HepG2 (cell line): ENCODE measurements around the gene C22orf15. TPM values are rescaled to one million over a fixed set of nuclear protein-coding genes. Genes with fewer than 3 reads are reported as not detected.

ENCODE experiments used
- EHMT2 ChIP-seq: fragments of 200-600 bp; sonication (generic); IDR thresholded peaks from 2 replicates; pipeline ENCODE4 v1.7.0; 2017; ENCODE audit warnings: antibody characterized with exemption, low read depth, low read length, borderline replicate concordance
- FOXJ3 ChIP-seq: sonication (generic); formaldehyde crosslinking; IDR thresholded peaks from 2 replicates; pipeline ENCODE4 v1.4.0; 2020; ENCODE audit warnings: missing genetic modification reagents, mild to moderate bottlenecking, borderline replicate concordance
- HNRNPL ChIP-seq: fragments of 200-400 bp; formaldehyde crosslinking; IDR thresholded peaks from 2 replicates; pipeline ENCODE4 v1.6.1; 2017; ENCODE audit warnings: mild to moderate bottlenecking, low read depth, low read length
- KDM3A ChIP-seq: IDR thresholded peaks from 2 replicates; pipeline ENCODE4 v1.6.1; 2018; ENCODE audit warnings: low read depth, missing compliant biosample characterization
- KLF12 ChIP-seq: sonication (generic); formaldehyde crosslinking; IDR thresholded peaks from 2 replicates; pipeline ENCODE4 v1.4.0; 2020; ENCODE audit warnings: missing genetic modification reagents, borderline replicate concordance
- ZC3H13 ChIP-seq: sonication (generic); formaldehyde crosslinking; IDR thresholded peaks from 2 replicates; pipeline ENCODE4 v1.8.1; 2023; ENCODE audit warnings: mild to moderate bottlenecking, missing genetic modification reagents, moderate library complexity
- ZNF234 ChIP-seq: sonication (generic); formaldehyde crosslinking; conservative IDR thresholded peaks from 2 replicates; pipeline ENCODE4 v1.5.1; 2020; ENCODE audit warnings: mild to moderate bottlenecking, missing genetic modification reagents
- ZNF605 ChIP-seq: sonication (generic); formaldehyde crosslinking; IDR thresholded peaks from 2 replicates; pipeline ENCODE4 v1.8.0; 2022; ENCODE audit warnings: mild to moderate bottlenecking, missing genetic modification reagents
- ZNF670 ChIP-seq: sonication (generic); formaldehyde crosslinking; IDR thresholded peaks from 2 replicates; pipeline ENCODE4 v1.8.0; 2022; ENCODE audit warnings: mild to moderate bottlenecking, missing genetic modification reagents, borderline replicate concordance
- ZNF724P ChIP-seq: sonication (generic); formaldehyde crosslinking; IDR thresholded peaks from 2 replicates; pipeline ENCODE4 v1.8.0; 2022; ENCODE audit warnings: missing genetic modification reagents, borderline replicate concordance
- ZSCAN21 ChIP-seq: sonication (generic); formaldehyde crosslinking; IDR thresholded peaks from 2 replicates; pipeline ENCODE4 v1.8.0; 2022; ENCODE audit warnings: mild to moderate bottlenecking, missing genetic modification reagents, moderate library complexity, borderline replicate concordance
- polyA plus RNA-seq, 8 experiments: library from polyadenylated mRNA; depleted of rRNA in 3 of 8; stranded (reverse) in 7 of 8; unstranded in 1 of 8; fragments of >200 nt; fragmentation: Illumina TruSeq in 4 of 8; extraction: Trizol in 4 of 8; gene quantifications; 2 replicates each; pipeline versions ENCODE4 v1.2.1 to v1.2.3, GENCODE V29; 2011 to 2016; ENCODE audit warnings: low read depth in 4 of 8, missing spikeins in 1 of 8, mixed read lengths in 1 of 8; ENCODE audit not compliant: insufficient read depth in 1 of 8
- total RNA-seq, 5 experiments: library from RNA; depleted of rRNA; stranded (reverse); fragments of >200 nt; fragmentation: Illumina TruSeq; extraction: Trizol; gene quantifications; 2 replicates each; pipeline ENCODE4 v1.2.3, GENCODE V29; 2016; ENCODE audit warnings: low read depth in 1 of 5
- TF ChIP-seq, protein P1 (sequence below): sonication (generic); formaldehyde crosslinking; IDR thresholded peaks from 2 replicates; pipeline ENCODE4 v1.4.0; 2020; ENCODE audit warnings: low read depth, missing genetic modification reagents
- TF ChIP-seq, protein P2 (sequence below): IDR thresholded peaks from 2 replicates; pipeline ENCODE4 v1.6.1; 2016; ENCODE audit warnings: low read depth
- TF ChIP-seq, protein P3 (sequence below): sonication (generic); formaldehyde crosslinking; IDR thresholded peaks from 2 replicates; pipeline ENCODE4 v1.5.0; 2020; ENCODE audit warnings: missing genetic modification reagents
- TF ChIP-seq, protein P4 (sequence below), 2 experiments: sonication (generic) in 1 of 2; formaldehyde crosslinking in 1 of 2; IDR thresholded peaks; 2 replicates each; pipeline versions ENCODE4 v1.4.0 to v1.6.1; 2018 to 2020; ENCODE audit warnings: missing genetic modification reagents in 2 of 2, borderline replicate concordance in 1 of 2, low read depth in 1 of 2, mild to moderate bottlenecking in 1 of 2, missing biosample characterization in 1 of 2
- TF ChIP-seq, protein P5 (sequence below): sonication (generic); formaldehyde crosslinking; IDR thresholded peaks from 2 replicates; pipeline ENCODE4 v1.4.0; 2020; ENCODE audit warnings: mild to moderate bottlenecking, missing genetic modification reagents

The C22orf15 gene
- total and polyA plus RNA-seq, 2 of the 13 experiments (the other 11 are each of a cell fraction or from before 2014, with no cell fraction given), result not detected

DNA sequence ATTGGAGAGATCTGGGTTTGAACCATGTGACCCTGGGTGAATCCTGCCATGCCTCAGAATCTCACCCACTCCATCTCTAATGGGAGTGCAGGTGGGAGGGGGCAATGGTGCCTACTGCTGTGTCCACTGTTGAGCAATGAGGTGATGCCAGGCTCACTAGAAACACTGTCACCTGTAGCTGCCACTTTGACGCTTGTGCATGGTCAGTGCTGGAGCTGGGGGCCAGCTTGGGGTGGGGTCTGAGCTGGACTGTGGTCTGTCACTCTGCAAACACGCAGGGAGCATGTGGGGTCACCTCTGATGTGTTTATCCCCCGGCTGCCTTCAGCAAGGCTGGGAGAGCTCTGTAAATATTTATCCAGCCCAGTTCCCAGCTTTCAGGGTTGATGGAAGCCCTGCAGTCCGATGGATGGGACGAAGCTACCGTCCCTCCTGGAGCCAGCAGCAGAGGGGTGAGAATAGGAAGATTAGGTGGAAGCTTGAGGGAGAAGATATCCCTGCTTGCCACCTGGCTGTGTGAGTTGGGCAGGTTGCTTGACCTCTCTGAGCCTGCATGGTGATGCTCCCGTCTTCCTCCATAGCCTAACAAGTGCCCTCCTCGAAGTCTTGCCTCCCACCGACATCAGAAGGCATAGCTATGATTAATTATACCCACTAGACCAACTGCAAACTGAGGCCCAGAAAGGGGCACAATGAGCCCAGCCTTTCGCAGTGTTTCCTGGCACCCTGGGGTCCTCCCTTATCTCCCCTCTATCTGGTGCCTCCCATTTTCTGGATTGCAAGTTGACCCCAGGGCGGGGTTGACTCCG lies 11.5 kb downstream of the C22orf15 start (continued):
- TF ChIP-seq, protein P1, sequence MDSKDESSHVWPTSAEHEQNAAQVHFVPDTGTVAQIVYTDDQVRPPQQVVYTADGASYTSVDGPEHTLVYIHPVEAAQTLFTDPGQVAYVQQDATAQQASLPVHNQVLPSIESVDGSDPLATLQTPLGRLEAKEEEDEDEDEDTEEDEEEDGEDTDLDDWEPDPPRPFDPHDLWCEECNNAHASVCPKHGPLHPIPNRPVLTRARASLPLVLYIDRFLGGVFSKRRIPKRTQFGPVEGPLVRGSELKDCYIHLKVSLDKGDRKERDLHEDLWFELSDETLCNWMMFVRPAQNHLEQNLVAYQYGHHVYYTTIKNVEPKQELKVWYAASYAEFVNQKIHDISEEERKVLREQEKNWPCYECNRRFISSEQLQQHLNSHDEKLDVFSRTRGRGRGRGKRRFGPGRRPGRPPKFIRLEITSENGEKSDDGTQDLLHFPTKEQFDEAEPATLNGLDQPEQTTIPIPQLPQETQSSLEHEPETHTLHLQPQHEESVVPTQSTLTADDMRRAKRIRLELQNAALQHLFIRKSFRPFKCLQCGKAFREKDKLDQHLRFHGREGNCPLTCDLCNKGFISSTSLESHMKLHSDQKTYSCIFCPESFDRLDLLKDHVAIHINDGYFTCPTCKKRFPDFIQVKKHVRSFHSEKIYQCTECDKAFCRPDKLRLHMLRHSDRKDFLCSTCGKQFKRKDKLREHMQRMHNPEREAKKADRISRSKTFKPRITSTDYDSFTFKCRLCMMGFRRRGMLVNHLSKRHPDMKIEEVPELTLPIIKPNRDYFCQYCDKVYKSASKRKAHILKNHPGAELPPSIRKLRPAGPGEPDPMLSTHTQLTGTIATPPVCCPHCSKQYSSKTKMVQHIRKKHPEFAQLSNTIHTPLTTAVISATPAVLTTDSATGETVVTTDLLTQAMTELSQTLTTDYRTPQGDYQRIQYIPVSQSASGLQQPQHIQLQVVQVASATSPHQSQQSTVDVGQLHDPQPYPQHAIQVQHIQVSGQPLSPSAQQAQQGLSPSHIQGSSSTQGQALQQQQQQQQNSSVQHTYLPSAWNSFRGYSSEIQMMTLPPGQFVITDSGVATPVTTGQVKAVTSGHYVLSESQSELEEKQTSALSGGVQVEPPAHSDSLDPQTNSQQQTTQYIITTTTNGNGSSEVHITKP, result peak; percentile 15
- TF ChIP-seq ZNF724P (CRISPR knock-in tag), result peak; percentile 80
- TF ChIP-seq ZSCAN21, result peak; percentile 89; the same call in 1 of the 2 replicates
- TF ChIP-seq, protein P2, sequence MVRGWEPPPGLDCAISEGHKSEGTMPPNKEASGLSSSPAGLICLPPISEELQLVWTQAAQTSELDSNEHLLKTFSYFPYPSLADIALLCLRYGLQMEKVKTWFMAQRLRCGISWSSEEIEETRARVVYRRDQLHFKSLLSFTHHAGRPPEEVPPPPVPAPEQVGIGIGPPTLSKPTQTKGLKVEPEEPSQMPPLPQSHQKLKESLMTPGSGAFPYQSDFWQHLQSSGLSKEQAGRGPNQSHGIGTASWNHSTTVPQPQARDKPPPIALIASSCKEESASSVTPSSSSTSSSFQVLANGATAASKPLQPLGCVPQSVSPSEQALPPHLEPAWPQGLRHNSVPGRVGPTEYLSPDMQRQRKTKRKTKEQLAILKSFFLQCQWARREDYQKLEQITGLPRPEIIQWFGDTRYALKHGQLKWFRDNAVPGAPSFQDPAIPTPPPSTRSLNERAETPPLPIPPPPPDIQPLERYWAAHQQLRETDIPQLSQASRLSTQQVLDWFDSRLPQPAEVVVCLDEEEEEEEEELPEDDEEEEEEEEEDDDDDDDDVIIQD (CRISPR knock-in tag), result peak; percentile 59; the same call in 1 of the 2 replicates
- TF ChIP-seq, protein P3, sequence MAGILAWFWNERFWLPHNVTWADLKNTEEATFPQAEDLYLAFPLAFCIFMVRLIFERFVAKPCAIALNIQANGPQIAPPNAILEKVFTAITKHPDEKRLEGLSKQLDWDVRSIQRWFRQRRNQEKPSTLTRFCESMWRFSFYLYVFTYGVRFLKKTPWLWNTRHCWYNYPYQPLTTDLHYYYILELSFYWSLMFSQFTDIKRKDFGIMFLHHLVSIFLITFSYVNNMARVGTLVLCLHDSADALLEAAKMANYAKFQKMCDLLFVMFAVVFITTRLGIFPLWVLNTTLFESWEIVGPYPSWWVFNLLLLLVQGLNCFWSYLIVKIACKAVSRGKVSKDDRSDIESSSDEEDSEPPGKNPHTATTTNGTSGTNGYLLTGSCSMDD, result no peak
- peak; percentile 87 for TF ChIP-seq KDM3A
- TF ChIP-seq EHMT2, result no peak
- peak; percentile 72; the same call in 1 of the 2 replicates for TF ChIP-seq ZC3H13 (CRISPR knock-in tag)
- 0 out of 2 replicates have a peak, but pooled peaks have one; percentile 71 for TF ChIP-seq KLF12 (CRISPR knock-in tag)
- TF ChIP-seq HNRNPL, result peak; percentile 88
- TF ChIP-seq, protein P4, sequence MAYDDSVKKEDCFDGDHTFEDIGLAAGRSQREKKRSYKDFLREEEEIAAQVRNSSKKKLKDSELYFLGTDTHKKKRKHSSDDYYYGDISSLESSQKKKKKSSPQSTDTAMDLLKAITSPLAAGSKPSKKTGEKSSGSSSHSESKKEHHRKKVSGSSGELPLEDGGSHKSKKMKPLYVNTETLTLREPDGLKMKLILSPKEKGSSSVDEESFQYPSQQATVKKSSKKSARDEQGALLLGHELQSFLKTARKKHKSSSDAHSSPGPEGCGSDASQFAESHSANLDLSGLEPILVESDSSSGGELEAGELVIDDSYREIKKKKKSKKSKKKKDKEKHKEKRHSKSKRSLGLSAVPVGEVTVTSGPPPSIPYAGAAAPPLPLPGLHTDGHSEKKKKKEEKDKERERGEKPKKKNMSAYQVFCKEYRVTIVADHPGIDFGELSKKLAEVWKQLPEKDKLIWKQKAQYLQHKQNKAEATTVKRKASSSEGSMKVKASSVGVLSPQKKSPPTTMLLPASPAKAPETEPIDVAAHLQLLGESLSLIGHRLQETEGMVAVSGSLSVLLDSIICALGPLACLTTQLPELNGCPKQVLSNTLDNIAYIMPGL (CRISPR knock-in tag; IDR thresholded peaks at IDR 0.05; ENCODE audit: borderline replicate concordance in 1 of 2, low read depth in 1 of 2), result peak; percentile 32 to 81; a peak in 2 of 4 replicates
- TF ChIP-seq, protein P5, sequence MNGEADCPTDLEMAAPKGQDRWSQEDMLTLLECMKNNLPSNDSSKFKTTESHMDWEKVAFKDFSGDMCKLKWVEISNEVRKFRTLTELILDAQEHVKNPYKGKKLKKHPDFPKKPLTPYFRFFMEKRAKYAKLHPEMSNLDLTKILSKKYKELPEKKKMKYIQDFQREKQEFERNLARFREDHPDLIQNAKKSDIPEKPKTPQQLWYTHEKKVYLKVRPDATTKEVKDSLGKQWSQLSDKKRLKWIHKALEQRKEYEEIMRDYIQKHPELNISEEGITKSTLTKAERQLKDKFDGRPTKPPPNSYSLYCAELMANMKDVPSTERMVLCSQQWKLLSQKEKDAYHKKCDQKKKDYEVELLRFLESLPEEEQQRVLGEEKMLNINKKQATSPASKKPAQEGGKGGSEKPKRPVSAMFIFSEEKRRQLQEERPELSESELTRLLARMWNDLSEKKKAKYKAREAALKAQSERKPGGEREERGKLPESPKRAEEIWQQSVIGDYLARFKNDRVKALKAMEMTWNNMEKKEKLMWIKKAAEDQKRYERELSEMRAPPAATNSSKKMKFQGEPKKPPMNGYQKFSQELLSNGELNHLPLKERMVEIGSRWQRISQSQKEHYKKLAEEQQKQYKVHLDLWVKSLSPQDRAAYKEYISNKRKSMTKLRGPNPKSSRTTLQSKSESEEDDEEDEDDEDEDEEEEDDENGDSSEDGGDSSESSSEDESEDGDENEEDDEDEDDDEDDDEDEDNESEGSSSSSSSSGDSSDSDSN (CRISPR knock-in tag), result peak; percentile 54; the same call in 1 of the 2 replicates
- 0 out of 2 replicates have a peak, but pooled peaks have one; percentile 21 for TF ChIP-seq ZNF670 (CRISPR knock-in tag)
- TF ChIP-seq ZNF234 (CRISPR knock-in tag), result no peak
- TF ChIP-seq ZNF605 (CRISPR knock-in tag), result peak; percentile 59; the same call in 1 of the 2 replicates
- peak; percentile 87 for TF ChIP-seq FOXJ3 (CRISPR knock-in tag)
